GM12878 (cell line): ENCODE measurements around the gene ADAM19. TPM values are rescaled to one million over a fixed set of nuclear protein-coding genes. Genes with fewer than 3 reads are reported as not detected.

Experiments
- ATAC-seq: fragments of 200-7000 bp; cut with Tn5 transposase; 3 replicates; pipeline ENCODE4 v1.9.1; 2020; ENCODE audit warnings: mild to moderate bottlenecking, moderate library complexity
- BruUV-seq: library from RNA; stranded (reverse); fragments of 400-500 nt; replicated peaks from 2 replicates; lab custom pipeline; 2021; lab: Mats Ljungman, UMichigan
- CTCF ChIA-PET: fragments of 300-600 bp; sonication (Branson Sonifier 250); formaldehyde crosslinking; extraction: SDS; loops from one replicate; lab custom pipeline; 2021; ENCODE audit warnings: inconsistent platforms; lab: Yijun Ruan, JAX
- POLR2A ChIA-PET: fragments of 350-600 bp; formaldehyde crosslinking; extraction: SDS; loops from one replicate; lab custom pipeline; 2021; ENCODE audit warnings: inconsistent platforms; lab: Charles Lee
- RAD21 ChIA-PET: fragments of 300-600 bp; sonication (Branson Sonifier 250); formaldehyde crosslinking; loops from one replicate; lab custom pipeline; 2023; ENCODE audit warnings: antibody characterized with exemption; ENCODE audit not compliant: unreplicated experiment; lab: Charles Lee
- SMC1A ChIA-PET: fragments of 300-600 bp; sonication (Branson Sonifier 250); formaldehyde crosslinking; loops from one replicate; lab custom pipeline; 2023; ENCODE audit not compliant: unreplicated experiment, uncharacterized antibody; lab: Charles Lee
- DNase-seq: peaks from one replicate; pipeline ENCODE4 v3.0.0-alpha.2; 2011; ENCODE audit warnings: low read depth, low spot score
- FAIRE-seq: peaks from 3 replicates; lab custom pipeline; 2011; peaks lifted over from hg19 to GRCh38; lab: Jason Lieb, UNC
- H2AFZ ChIP-seq: 2 replicates; pipeline ENCODE4 v1.6.0; 2011; ENCODE audit warnings: low read depth, low read length, control low read depth; ENCODE audit not compliant: control insufficient read depth
- H3K27ac ChIP-seq: 2 replicates; pipeline ENCODE4 v1.5.1; 2011; ENCODE audit warnings: control low read depth; ENCODE audit not compliant: control insufficient read depth, insufficient read depth
- H3K27me3 ChIP-seq, 2 experiments: replicated peaks in 1 of 2; 2 replicates each; pipeline versions ENCODE4 v1.6.0 to v1.6.1; 2011; ENCODE audit warnings: low read length in 1 of 2; ENCODE audit not compliant: control insufficient read depth in 2 of 2, insufficient read depth in 2 of 2
- H3K36me3 ChIP-seq, 2 experiments: 2 replicates each; pipeline ENCODE4 v1.5.1; 2011; ENCODE audit warnings: low read length in 1 of 2; ENCODE audit not compliant: control insufficient read depth in 2 of 2, insufficient read depth in 2 of 2
- H3K4me1 ChIP-seq: 2 replicates; pipeline ENCODE4 v1.6.1; 2011; ENCODE audit warnings: mild to moderate bottlenecking, low read length, moderate library complexity, mixed read lengths; ENCODE audit not compliant: control insufficient read depth, insufficient read depth
- H3K4me2 ChIP-seq: 2 replicates; pipeline ENCODE4 v1.6.0; 2011; ENCODE audit warnings: control low read depth; ENCODE audit not compliant: control insufficient read depth, insufficient read depth
- H3K4me3 ChIP-seq: fragments of 200-600 bp; sonication (generic); 2 replicates; pipeline ENCODE4 v1.5.1; 2016
- H3K79me2 ChIP-seq: 2 replicates; pipeline ENCODE4 v1.6.0; 2011; ENCODE audit warnings: low read length; ENCODE audit not compliant: control insufficient read depth, insufficient read depth
- H3K9ac ChIP-seq: 2 replicates; pipeline ENCODE4 v1.8.0; 2011; ENCODE audit warnings: low read length, control low read depth, mixed read lengths; ENCODE audit not compliant: control insufficient read depth, insufficient read depth
- H3K9me3 ChIP-seq: replicated peaks from 3 replicates; pipeline ENCODE4 v1.5.1; 2011; ENCODE audit warnings: mild to moderate bottlenecking, low read length; ENCODE audit not compliant: control insufficient read depth, insufficient read depth
- H4K20me1 ChIP-seq: 2 replicates; pipeline ENCODE4 v1.6.0; 2011; ENCODE audit not compliant: control insufficient read depth, insufficient read depth
- ASH2L ChIP-seq: fragments of 300-600, 200-600 bp; sonication (generic); IDR thresholded peaks from 2 replicates; pipeline ENCODE4 v1.6.1; 2017; ENCODE audit warnings: low read depth, mild to moderate bottlenecking, borderline replicate concordance
- ATF7 ChIP-seq: fragments of 450-650 bp; IDR thresholded peaks from 2 replicates; pipeline ENCODE4 v1.6.1; 2016; ENCODE audit warnings: low read depth, mild to moderate bottlenecking
- CHD2 ChIP-seq: IDR thresholded peaks from 2 replicates; pipeline ENCODE4 v1.6.1; 2011; ENCODE audit warnings: low read depth, low read length, improper control_type of control experiment, borderline replicate concordance
- EP300 ChIP-seq, 2 experiments: fragments of 150-350 bp in 1 of 2; IDR thresholded peaks; 2 replicates each; pipeline ENCODE4 v1.6.1; 2011 to 2012; ENCODE audit warnings: low read depth in 2 of 2, low read length in 2 of 2, borderline replicate concordance in 1 of 2, improper control_type of control experiment in 1 of 2, inconsistent platforms in 1 of 2; ENCODE audit not compliant: control insufficient read depth in 1 of 2
- HDAC6 ChIP-seq: fragments of 200-600 bp; sonication (generic); IDR thresholded peaks from one replicate; pipeline ENCODE4 v1.8.0; 2017; ENCODE audit warnings: antibody characterized with exemption; ENCODE audit not compliant: unreplicated experiment
- MEF2A ChIP-seq: IDR thresholded peaks from 2 replicates; pipeline ENCODE4 v1.6.1; 2011; ENCODE audit warnings: low read depth, mild to moderate bottlenecking, low read length, moderate library complexity; ENCODE audit not compliant: insufficient read depth
- SIN3A ChIP-seq: IDR thresholded peaks from 2 replicates; pipeline ENCODE4 v1.6.1; 2012; ENCODE audit warnings: low read depth, low read length, improper control_type of control experiment
- SMAD5 ChIP-seq: IDR thresholded peaks from 2 replicates; pipeline ENCODE4 v1.6.1; 2016; ENCODE audit warnings: antibody characterized with exemption, low read depth
- SP1 ChIP-seq: IDR thresholded peaks from one replicate; pipeline ENCODE4 v1.6.1; 2011; ENCODE audit warnings: low read depth, low read length
- SREBF2 ChIP-seq: IDR thresholded peaks from 2 replicates; pipeline ENCODE4 v1.6.1; 2012; ENCODE audit warnings: mild to moderate bottlenecking, low read length
- SRF ChIP-seq, 2 experiments: IDR thresholded peaks; 2 replicates each; pipeline ENCODE4 v1.6.1; 2011; ENCODE audit warnings: low read depth in 2 of 2, low read length in 2 of 2, mild to moderate bottlenecking in 1 of 2, moderate library complexity in 1 of 2
- SUPT20H ChIP-seq: IDR thresholded peaks from 2 replicates; pipeline ENCODE4 v1.6.1; 2011; ENCODE audit warnings: low read depth, mild to moderate bottlenecking, low read length, moderate library complexity, borderline replicate concordance; ENCODE audit not compliant: control insufficient read depth
- SUZ12 ChIP-seq: fragments of 200-600 bp; sonication (generic); IDR thresholded peaks from one replicate; pipeline ENCODE4 v1.6.1; 2018; ENCODE audit warnings: antibody characterized with exemption, mild to moderate bottlenecking; ENCODE audit not compliant: unreplicated experiment
- YBX1 ChIP-seq: fragments of 450-650 bp; IDR thresholded peaks from 2 replicates; pipeline ENCODE4 v1.6.1; 2016; ENCODE audit warnings: antibody characterized with exemption
- ZZZ3 ChIP-seq: IDR thresholded peaks from 2 replicates; pipeline ENCODE4 v1.6.1; 2011; ENCODE audit warnings: low read depth; ENCODE audit not compliant: control insufficient read depth, insufficient read length
- WGBS: methylation state at CpG from one replicate; pipeline ENCODE4 v1.1.6; 2016; ENCODE audit warnings: low lambda C conversion rate; ENCODE audit not compliant: insufficient replicate concordance, insufficient coverage; ENCODE audit errors: missing lambda C conversion rate; 5-methylcytosine and 5-hydroxymethylcytosine counted together
- in situ Hi-C: fragments of 300-500 bp; cut with MboI; formaldehyde crosslinking; loops from 9 replicates; pipeline ENCODE4 v1.14.3; 2018; ENCODE audit warnings: mixed read lengths
- intact Hi-C: fragments of 100-400 bp; cut with micrococcal nuclease; formaldehyde crosslinking; loops from one replicate; pipeline ENCODE4 v1.14.2; 2022; ENCODE audit not compliant: unreplicated experiment
- polyA plus RNA-seq, 11 experiments: library from polyadenylated mRNA; depleted of rRNA in 4 of 11; unstranded in 6 of 11; stranded (reverse) in 5 of 11; fragments of >200 nt; fragmentation: Nextera tagmentation in 4 of 11; fragmentation: Illumina TruSeq in 1 of 11; extraction: Ambion mirVana in 4 of 11; extraction: Trizol in 1 of 11; gene quantifications; 1 replicate in 1 of 11; 2 replicates in 10 of 11; pipeline versions ENCODE4 v1.2.1 to v1.2.3, GENCODE V29; 2011 to 2016; ENCODE audit warnings: inconsistent platforms in 2 of 11, missing spikeins in 2 of 11, low read depth in 1 of 11
- total RNA-seq, 4 experiments: library from RNA; depleted of rRNA in 3 of 4; stranded (reverse); fragments of >200 nt in 3 of 4; fragmentation: Illumina TruSeq in 1 of 4; extraction: Trizol in 1 of 4; gene quantifications; 2 replicates each; pipeline versions ENCODE4 v1.2.1 to v1.2.3, GENCODE V29; 2013 to 2021
- TF ChIP-seq, protein P1 (sequence below): fragments of 450-650 bp; IDR thresholded peaks from 2 replicates; pipeline ENCODE4 v1.6.1; 2017; ENCODE audit warnings: antibody characterized with exemption, mild to moderate bottlenecking, moderate library complexity
- TF ChIP-seq, protein P2 (sequence below): fragments of 450-650 bp; IDR thresholded peaks from 2 replicates; pipeline ENCODE4 v1.6.1; 2017; ENCODE audit warnings: borderline replicate concordance
- TF ChIP-seq, protein P3 (sequence below): fragments of 450-650 bp; IDR thresholded peaks from 2 replicates; pipeline ENCODE4 v1.6.1; 2017; ENCODE audit warnings: low read depth, mild to moderate bottlenecking, moderate library complexity

Gene ADAM19
- total and polyA plus RNA-seq, 10 of the 15 experiments (the other 5 are each of a cell fraction or from before 2014, with no cell fraction given): 16.0 to 92.8 (median 44.7) TPM

- TF ChIP-seq, protein P1, sequence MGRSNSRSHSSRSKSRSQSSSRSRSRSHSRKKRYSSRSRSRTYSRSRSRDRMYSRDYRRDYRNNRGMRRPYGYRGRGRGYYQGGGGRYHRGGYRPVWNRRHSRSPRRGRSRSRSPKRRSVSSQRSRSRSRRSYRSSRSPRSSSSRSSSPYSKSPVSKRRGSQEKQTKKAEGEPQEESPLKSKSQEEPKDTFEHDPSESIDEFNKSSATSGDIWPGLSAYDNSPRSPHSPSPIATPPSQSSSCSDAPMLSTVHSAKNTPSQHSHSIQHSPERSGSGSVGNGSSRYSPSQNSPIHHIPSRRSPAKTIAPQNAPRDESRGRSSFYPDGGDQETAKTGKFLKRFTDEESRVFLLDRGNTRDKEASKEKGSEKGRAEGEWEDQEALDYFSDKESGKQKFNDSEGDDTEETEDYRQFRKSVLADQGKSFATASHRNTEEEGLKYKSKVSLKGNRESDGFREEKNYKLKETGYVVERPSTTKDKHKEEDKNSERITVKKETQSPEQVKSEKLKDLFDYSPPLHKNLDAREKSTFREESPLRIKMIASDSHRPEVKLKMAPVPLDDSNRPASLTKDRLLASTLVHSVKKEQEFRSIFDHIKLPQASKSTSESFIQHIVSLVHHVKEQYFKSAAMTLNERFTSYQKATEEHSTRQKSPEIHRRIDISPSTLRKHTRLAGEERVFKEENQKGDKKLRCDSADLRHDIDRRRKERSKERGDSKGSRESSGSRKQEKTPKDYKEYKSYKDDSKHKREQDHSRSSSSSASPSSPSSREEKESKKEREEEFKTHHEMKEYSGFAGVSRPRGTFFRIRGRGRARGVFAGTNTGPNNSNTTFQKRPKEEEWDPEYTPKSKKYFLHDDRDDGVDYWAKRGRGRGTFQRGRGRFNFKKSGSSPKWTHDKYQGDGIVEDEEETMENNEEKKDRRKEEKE: no peak
- TF ChIP-seq SMAD5: no peak
- TF ChIP-seq, protein P2, sequence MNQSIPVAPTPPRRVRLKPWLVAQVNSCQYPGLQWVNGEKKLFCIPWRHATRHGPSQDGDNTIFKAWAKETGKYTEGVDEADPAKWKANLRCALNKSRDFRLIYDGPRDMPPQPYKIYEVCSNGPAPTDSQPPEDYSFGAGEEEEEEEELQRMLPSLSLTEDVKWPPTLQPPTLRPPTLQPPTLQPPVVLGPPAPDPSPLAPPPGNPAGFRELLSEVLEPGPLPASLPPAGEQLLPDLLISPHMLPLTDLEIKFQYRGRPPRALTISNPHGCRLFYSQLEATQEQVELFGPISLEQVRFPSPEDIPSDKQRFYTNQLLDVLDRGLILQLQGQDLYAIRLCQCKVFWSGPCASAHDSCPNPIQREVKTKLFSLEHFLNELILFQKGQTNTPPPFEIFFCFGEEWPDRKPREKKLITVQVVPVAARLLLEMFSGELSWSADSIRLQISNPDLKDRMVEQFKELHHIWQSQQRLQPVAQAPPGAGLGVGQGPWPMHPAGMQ: no peak
These were observed 50.7 kb downstream of the ADAM19 start (continued) for GRCh38 chr5:157524887-157525286.

GRCh38 chr5:157523976-157524375 lies 51.6 kb downstream of the ADAM19 start:
- intact Hi-C loops (no loop called here), in situ Hi-C loops (no loop called here)
- ATAC-seq (no peak), FAIRE-seq (no peak), DNase-seq (no peak)
- RAD21 ChIA-PET: interaction anchor here (1.5 kb wide), 1 partner anchor 22 kb away, joined by 3 read pairs; no protein-coding TSS in a partner anchor
- no TSS peak for BruUV-seq
- Histone ChIP-seq H3K27me3 (no peaks in the 10 kb centered on the region), H3K9me3 (no peaks in the 10 kb centered on the region; the same call in 2 of the 3 replicates), H2AFZ (no peak overlapping the region), H3K4me3 (no peak overlapping the region), H3K36me3 (peaks cover 6 to 15% of the 10 kb centered on the region in 2 experiments), H3K4me2 (no peak overlapping the region), H3K9ac (no peak overlapping the region), H3K27ac (no peak overlapping the region), H3K79me2 (no peaks in the 10 kb centered on the region), H3K4me1 (peaks cover 19% of the 10 kb centered on the region), H4K20me1 (no peaks in the 10 kb centered on the region)
- CTCF ChIA-PET: interaction anchor here (1.1 kb wide), 1 partner anchor 14 kb away, joined by 3 read pairs; no protein-coding TSS in a partner anchor
- WGBS: 61% methylated on average over 4 of the region's 4 CpGs
- SMC1A ChIA-PET: interaction anchor here (1.2 to 2.8 kb wide), 5 partner anchors 11 to 29 kb away, joined by 3 to 12 read pairs (median 4); no protein-coding TSS in a partner anchor
- POLR2A ChIA-PET: interaction anchor here (0.5 to 1.6 kb wide), 4 partner anchors 11 to 314 kb away, joined by 3 to 4 read pairs (median 3); no protein-coding TSS in a partner anchor
- no peak for TF ChIP-seq ASH2L
- no peak for TF ChIP-seq MEF2A
- TF ChIP-seq HDAC6: no peak
- TF ChIP-seq, protein P3, sequence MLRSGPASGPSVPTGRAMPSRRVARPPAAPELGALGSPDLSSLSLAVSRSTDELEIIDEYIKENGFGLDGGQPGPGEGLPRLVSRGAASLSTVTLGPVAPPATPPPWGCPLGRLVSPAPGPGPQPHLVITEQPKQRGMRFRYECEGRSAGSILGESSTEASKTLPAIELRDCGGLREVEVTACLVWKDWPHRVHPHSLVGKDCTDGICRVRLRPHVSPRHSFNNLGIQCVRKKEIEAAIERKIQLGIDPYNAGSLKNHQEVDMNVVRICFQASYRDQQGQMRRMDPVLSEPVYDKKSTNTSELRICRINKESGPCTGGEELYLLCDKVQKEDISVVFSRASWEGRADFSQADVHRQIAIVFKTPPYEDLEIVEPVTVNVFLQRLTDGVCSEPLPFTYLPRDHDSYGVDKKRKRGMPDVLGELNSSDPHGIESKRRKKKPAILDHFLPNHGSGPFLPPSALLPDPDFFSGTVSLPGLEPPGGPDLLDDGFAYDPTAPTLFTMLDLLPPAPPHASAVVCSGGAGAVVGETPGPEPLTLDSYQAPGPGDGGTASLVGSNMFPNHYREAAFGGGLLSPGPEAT: no peak
- no peak for TF ChIP-seq CHD2
- TF ChIP-seq SUZ12: no peak
- TF ChIP-seq SRF (IDR thresholded peaks at IDR 0.05; ENCODE audit: low read depth in 2 of 2, low read length in 2 of 2): no peak
- TF ChIP-seq SP1: no peak
- TF ChIP-seq YBX1: no peak
- no peak for TF ChIP-seq EP300 (IDR thresholded peaks at IDR 0.05; ENCODE audit: borderline replicate concordance in 1 of 2, control insufficient read depth in 1 of 2, low read depth in 2 of 2, low read length in 2 of 2)
- TF ChIP-seq ZZZ3: no peak
- no peak for TF ChIP-seq ATF7
- no peak for TF ChIP-seq SIN3A
- TF ChIP-seq SUPT20H: no peak
- no peak for TF ChIP-seq SREBF2
